ENCODE results near the gene SLX9. TPM values are rescaled to one million over a fixed set of nuclear protein-coding genes. Genes with fewer than 3 reads are reported as not detected.

The SLX9 gene
- total and polyA plus RNA-seq, 2 donors (not counting 1 experiment from before 2014, with no cell fraction given): 11.7 to 15.9 TPM

DNA sequence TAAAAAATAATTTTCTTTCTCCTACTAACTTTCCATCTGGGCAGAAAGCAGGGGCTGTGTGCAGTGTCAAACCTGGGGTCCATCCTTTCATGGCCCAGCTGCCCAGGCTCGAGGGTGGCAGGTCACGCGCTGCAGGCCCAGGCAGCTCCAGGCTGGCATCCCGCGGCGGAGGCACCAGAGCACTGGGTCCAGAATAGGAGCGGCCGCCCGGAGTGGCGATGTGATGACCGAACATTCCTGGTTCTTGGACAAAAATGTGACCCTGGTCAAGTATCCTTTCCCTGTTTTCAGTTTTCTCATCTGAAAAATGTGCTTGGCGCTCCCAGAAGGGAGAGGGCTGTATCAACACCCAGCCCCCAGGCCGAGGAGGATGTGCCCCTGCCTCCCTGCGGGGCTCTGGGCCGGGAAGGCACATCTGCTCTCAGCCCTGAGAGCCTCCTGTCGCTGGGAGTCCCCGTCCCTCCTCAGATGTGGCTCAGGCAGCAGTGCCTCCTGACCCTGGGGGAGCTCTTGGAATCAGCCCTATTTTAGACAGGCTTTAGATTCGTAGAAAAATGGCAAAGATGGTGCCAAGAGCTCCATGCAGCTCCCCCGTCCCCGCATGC lies 29.3 kb downstream of the SLX9 start:
- Mint-ChIP-seq H3K9me3 (ENCODE audit: insufficient read depth) (no peaks in the 10 kb centered on the region), H3K27me3 (no peaks in the 10 kb centered on the region), H3K4me1 (peaks cover 21% of the 10 kb centered on the region), H3K27ac (no peak overlapping the region), H3K4me3 (no peak overlapping the region)
- H3K4me1 ChIP-seq (ENCODE audit: control insufficient read depth in 2 of 2, insufficient read depth in 2 of 2, low read length in 2 of 2): peaks cover 14 to 21% of the 10 kb centered on the region in 2 donors
- H3K4me3 ChIP-seq (ENCODE audit: control extremely low read depth in 1 of 5, extremely low read depth in 1 of 5, insufficient read depth in 1 of 5, low read depth in 2 of 5, low read length in 4 of 5): no peak overlapping the region
- ChIA-PET POLR2A (no interaction called here), CTCF (no interaction called here)
- H3K4me2 ChIP-seq (replicated peaks; ENCODE audit: low read depth, low read length, poor library complexity, severe bottlenecking): no peak overlapping the region
- H3K36me3 ChIP-seq (replicated peaks in 1 of 2; ENCODE audit: control extremely low read depth in 1 of 2, control insufficient read depth in 1 of 2, extremely low read depth in 1 of 2, insufficient read depth in 2 of 2, low read length in 1 of 2): peaks cover 0 to 42% of the 10 kb centered on the region in 2 experiments
- 97% methylated on average over 20 of the region's 20 CpGs for WGBS (ENCODE audit: insufficient coverage)
- H4K20me1 ChIP-seq (ENCODE audit: control insufficient read depth, insufficient read depth, low read length, poor library complexity, severe bottlenecking): peaks cover 37% of the 10 kb centered on the region
- H3K79me2 ChIP-seq (ENCODE audit: control insufficient read depth, insufficient read depth, low read length): peaks cover 29% of the 10 kb centered on the region
- H3K27ac ChIP-seq (ENCODE audit: low read length in 2 of 2): no peak overlapping the region
- intact Hi-C loops (cut with micrococcal nuclease): no loop called here
- no peaks in the 10 kb centered on the region for H3K27me3 ChIP-seq (replicated peaks in 1 of 4; ENCODE audit: control extremely low read depth in 1 of 4, control insufficient read depth in 3 of 4, insufficient read depth in 4 of 4, low read length in 3 of 4)
- no peak overlapping the region for H3K9ac ChIP-seq (ENCODE audit: low read length)
- H2AFZ ChIP-seq (ENCODE audit: insufficient read depth, low read depth, low read length, poor library complexity, severe bottlenecking): no peak overlapping the region
- peaks cover 0 to 4% (median 0%) of the 10 kb centered on the region in 3 donors for H3K9me3 ChIP-seq (ENCODE audit: control extremely low read depth in 1 of 3, control insufficient read depth in 2 of 3, insufficient read depth in 1 of 3, low read length in 2 of 3)
- no peak for TF ChIP-seq EZH2 (IDR thresholded peaks at IDR 0.05; ENCODE audit: borderline replicate concordance, insufficient read depth, low read depth, low read length, poor library complexity, severe bottlenecking)
- TF ChIP-seq, protein P1, sequence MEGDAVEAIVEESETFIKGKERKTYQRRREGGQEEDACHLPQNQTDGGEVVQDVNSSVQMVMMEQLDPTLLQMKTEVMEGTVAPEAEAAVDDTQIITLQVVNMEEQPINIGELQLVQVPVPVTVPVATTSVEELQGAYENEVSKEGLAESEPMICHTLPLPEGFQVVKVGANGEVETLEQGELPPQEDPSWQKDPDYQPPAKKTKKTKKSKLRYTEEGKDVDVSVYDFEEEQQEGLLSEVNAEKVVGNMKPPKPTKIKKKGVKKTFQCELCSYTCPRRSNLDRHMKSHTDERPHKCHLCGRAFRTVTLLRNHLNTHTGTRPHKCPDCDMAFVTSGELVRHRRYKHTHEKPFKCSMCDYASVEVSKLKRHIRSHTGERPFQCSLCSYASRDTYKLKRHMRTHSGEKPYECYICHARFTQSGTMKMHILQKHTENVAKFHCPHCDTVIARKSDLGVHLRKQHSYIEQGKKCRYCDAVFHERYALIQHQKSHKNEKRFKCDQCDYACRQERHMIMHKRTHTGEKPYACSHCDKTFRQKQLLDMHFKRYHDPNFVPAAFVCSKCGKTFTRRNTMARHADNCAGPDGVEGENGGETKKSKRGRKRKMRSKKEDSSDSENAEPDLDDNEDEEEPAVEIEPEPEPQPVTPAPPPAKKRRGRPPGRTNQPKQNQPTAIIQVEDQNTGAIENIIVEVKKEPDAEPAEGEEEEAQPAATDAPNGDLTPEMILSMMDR (IDR thresholded peaks at IDR 0.05): no peak
- ATAC-seq (ENCODE audit: low read depth) (no peak), DNase-seq (no peak)

DNA sequence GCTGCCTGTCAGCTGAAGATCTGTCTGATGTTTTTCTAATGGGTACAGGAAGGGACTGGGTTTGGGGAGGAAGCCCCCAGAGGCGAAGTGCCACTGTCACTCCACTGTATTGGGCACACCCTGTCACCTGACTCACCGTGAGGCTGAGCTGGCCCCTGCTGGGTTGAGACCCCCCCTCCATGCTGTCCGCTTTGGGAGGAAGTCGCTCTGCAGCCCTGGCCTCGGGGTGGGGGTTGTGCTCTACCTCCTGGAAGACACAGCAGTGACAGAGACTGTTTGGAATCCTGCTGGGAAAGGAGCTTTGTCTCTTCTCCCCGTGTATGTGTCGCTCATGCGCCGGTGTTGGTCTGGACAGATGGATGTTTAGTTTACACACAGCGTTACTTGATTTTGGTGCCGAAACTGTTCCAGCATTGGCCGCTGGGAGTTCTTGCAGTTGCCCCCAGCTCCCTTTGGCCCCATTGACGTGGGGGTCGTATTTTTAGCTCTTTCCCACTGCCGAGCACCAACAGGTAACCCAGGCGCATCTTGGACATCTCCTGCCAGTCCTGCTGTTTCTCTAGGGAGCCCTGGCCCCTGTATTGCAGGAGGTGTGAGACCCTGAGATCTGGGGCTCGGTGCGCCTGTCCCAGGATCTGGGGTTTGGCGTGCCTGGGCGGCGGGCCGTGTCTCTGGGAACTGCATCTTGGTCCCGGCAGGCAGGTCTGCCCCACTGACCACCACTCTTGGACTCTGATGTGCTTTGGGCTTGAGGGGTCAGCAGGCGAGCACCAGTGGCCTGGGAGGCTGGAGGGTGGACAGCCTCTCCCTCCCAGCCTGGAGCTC lies 30.3 kb downstream of the SLX9 start:
- 76% methylated on average over 17 of the region's 24 CpGs for WGBS (ENCODE audit: insufficient coverage)
- Histone ChIP-seq H3K4me2 (replicated peaks; ENCODE audit: low read depth, low read length, poor library complexity, severe bottlenecking) (no peak overlapping the region), H3K4me1 (ENCODE audit: control insufficient read depth in 2 of 2, insufficient read depth in 2 of 2, low read length in 2 of 2) (peaks cover 10 to 16% of the 10 kb centered on the region in 2 donors), H3K9me3 (ENCODE audit: control extremely low read depth in 1 of 3, control insufficient read depth in 2 of 3, insufficient read depth in 1 of 3, low read length in 2 of 3) (peaks cover 0 to 4% (median 0%) of the 10 kb centered on the region in 3 donors), H3K36me3 (replicated peaks in 1 of 2; ENCODE audit: control extremely low read depth in 1 of 2, control insufficient read depth in 1 of 2, extremely low read depth in 1 of 2, insufficient read depth in 2 of 2, low read length in 1 of 2) (peaks cover 0 to 50% of the 10 kb centered on the region in 2 experiments), H3K9ac (ENCODE audit: low read length) (no peak overlapping the region), H2AFZ (ENCODE audit: insufficient read depth, low read depth, low read length, poor library complexity, severe bottlenecking) (no peak overlapping the region), H3K27me3 (replicated peaks in 1 of 4; ENCODE audit: control extremely low read depth in 1 of 4, control insufficient read depth in 3 of 4, insufficient read depth in 4 of 4, low read length in 3 of 4) (no peaks in the 10 kb centered on the region), H4K20me1 (ENCODE audit: control insufficient read depth, insufficient read depth, low read length, poor library complexity, severe bottlenecking) (peaks cover 33% of the 10 kb centered on the region), H3K27ac (ENCODE audit: low read length in 2 of 2) (no peak overlapping the region), H3K79me2 (ENCODE audit: control insufficient read depth, insufficient read depth, low read length) (peaks cover 21% of the 10 kb centered on the region), H3K4me3 (ENCODE audit: control extremely low read depth in 1 of 5, extremely low read depth in 1 of 5, insufficient read depth in 1 of 5, low read depth in 2 of 5, low read length in 4 of 5) (no peak overlapping the region)
- TF ChIP-seq EZH2 (IDR thresholded peaks at IDR 0.05; ENCODE audit: borderline replicate concordance, insufficient read depth, low read depth, low read length, poor library complexity, severe bottlenecking): no peak
- TF ChIP-seq, protein P1 (IDR thresholded peaks at IDR 0.05): no peak
- DNase-seq (no peak), ATAC-seq (ENCODE audit: low read depth) (no peak)
- Mint-ChIP-seq H3K9me3 (ENCODE audit: insufficient read depth) (no peaks in the 10 kb centered on the region), H3K27ac (no peak overlapping the region), H3K27me3 (no peaks in the 10 kb centered on the region), H3K4me1 (peaks cover 14% of the 10 kb centered on the region), H3K4me3 (no peak overlapping the region)
- intact Hi-C loops (cut with micrococcal nuclease): no loop called here
- POLR2A ChIA-PET: no interaction called here
- CTCF ChIA-PET: interaction anchor here (0.6 to 2.0 kb wide), 3 partner anchors 78 to 168 kb away, joined by 3 to 5 read pairs (median 5); no protein-coding TSS in a partner anchor
